GM18951 (cell line): ENCODE measurements around the gene ANP32A.

Experiments
- POLR2A ChIP-seq: IDR thresholded peaks from 4 replicates; pipeline ENCODE4 v1.6.1; 2011; ENCODE audit warnings: mild to moderate bottlenecking; ENCODE audit not compliant: insufficient read length, insufficient read depth; ENCODE audit errors: extremely low read depth
- in situ Hi-C: fragments of 300-500 bp; cut with MboI; formaldehyde crosslinking; loops from one replicate; pipeline ENCODE4 v1.12.0; 2022; ENCODE audit warnings: low sequenced_read_pairs, mixed read lengths, inconsistent platforms; ENCODE audit not compliant: unreplicated experiment

The ANP32A gene

GRCh38 chr15:68755731-68756130, 65.0 kb downstream of the ANP32A start:
- TF ChIP-seq POLR2A: no peak
- in situ Hi-C loops: no loop called here

DNA sequence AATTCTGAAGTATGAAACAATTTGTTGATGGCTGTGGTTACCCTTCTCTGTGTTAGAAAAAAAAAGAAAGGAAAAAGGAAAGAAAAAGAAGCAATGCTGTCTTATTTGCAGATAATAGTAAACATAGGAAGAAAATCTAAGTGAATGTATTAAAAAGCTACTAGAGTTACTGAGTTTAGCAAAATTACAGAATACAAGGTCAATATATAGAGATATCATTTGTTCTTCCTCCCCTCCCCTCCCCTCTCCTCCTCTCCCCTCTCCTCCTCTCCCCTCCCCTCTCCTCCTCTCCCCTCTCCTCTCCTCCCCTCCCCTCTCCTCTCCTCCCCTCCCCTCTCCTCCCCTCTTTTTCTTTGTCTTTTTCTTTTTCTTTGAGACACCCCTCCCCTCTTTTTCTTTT, 69.1 kb downstream of the ANP32A start:
- in situ Hi-C loops: no loop called here
- TF ChIP-seq POLR2A: no peak

DNA sequence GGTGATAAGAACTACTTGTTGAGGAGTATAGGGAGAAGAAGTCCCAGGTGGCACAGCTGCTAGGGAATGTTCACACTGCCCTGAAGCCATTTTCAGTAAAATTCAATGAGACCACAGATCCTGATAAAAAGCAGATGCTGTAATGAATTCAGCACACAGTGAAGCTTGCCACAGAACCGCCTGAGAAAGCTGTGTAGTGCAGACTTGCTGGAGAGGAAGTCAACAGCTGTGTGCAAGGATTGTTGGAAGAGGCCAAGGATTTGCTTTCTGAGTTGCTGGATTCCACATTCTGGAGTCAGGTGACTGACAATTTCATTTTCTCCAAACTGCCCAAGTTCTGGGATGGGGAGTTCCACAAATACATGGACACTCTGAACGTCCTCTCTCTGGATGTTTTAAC, 70.9 kb downstream of the ANP32A start:
- TF ChIP-seq POLR2A: no peak

GRCh38 chr15:68749365-68749764, 71.3 kb downstream of the ANP32A start:
- in situ Hi-C loops: no loop called here
- no peak for TF ChIP-seq POLR2A

More for the DNA sequence above, 70.9 kb downstream of the ANP32A start:
- in situ Hi-C loops: no loop called here

GRCh38 chr15:68743256-68743655, 77.4 kb downstream of the ANP32A start:
- in situ Hi-C loops: no loop called here
- no peak for TF ChIP-seq POLR2A

GRCh38 chr15:68739390-68740080, 81.2 kb downstream of the ANP32A start:
- TF ChIP-seq POLR2A: no peak
- in situ Hi-C loops: no loop called here

GRCh38 chr15:68735610-68736009, 85.1 kb downstream of the ANP32A start:
- in situ Hi-C loops: no loop called here

GRCh38 chr15:68734881-68735280, 85.8 kb downstream of the ANP32A start:
- no peak for TF ChIP-seq POLR2A
- in situ Hi-C loops: loop anchor here (5.0 kb wide), 1 partner anchor 142 kb away; no protein-coding TSS in a partner anchor

More at GRCh38 chr15:68735610-68736009, 85.1 kb downstream of the ANP32A start:
- no peak for TF ChIP-seq POLR2A

- no peak for TF ChIP-seq POLR2A
- in situ Hi-C loops: loop anchor here (5.0 kb wide), 1 partner anchor 143 kb away; no protein-coding TSS in a partner anchor
These were observed 86.3 kb downstream of the ANP32A start for GRCh38 chr15:68734352-68734751.

- no peak for TF ChIP-seq POLR2A
- in situ Hi-C loops: loop anchor here (5.0 kb wide), 1 partner anchor 144 kb away; no protein-coding TSS in a partner anchor
These were observed 87.0 kb downstream of the ANP32A start for GRCh38 chr15:68733666-68734065.

GRCh38 chr15:68732451-68732850, 88.2 kb downstream of the ANP32A start:
- no peak for TF ChIP-seq POLR2A
- in situ Hi-C loops: loop anchor here (5.0 kb wide), 1 partner anchor 145 kb away; no protein-coding TSS in a partner anchor

- TF ChIP-seq POLR2A: no peak
- in situ Hi-C loops: loop anchor here (5.0 kb wide), 1 partner anchor 146 kb away; no protein-coding TSS in a partner anchor
These were observed 89.5 kb downstream of the ANP32A start for GRCh38 chr15:68730976-68731897.

GRCh38 chr15:68730471-68730919, 90.2 kb downstream of the ANP32A start:
- TF ChIP-seq POLR2A: no peak
- in situ Hi-C loops: loop anchor here (5.0 kb wide), 1 partner anchor 147 kb away; no protein-coding TSS in a partner anchor
